ENCODE measurements around the gene USP9Y.

USP9Y gene

GRCh38 chrY:12846793-12847192 is 145.8 kb downstream of the USP9Y start:
- Histone ChIP-seq H2AK5ac (ENCODE audit: low read length) (no peak overlapping the region), H3K79me1 (ENCODE audit: low read length) (no peaks in the 10 kb centered on the region), H3K79me2 (ENCODE audit: control insufficient read depth, insufficient read depth, low read length, poor library complexity) (no peaks in the 10 kb centered on the region), H3K4me2 (ENCODE audit: low read length) (no peak overlapping the region), H3K4me1 (ENCODE audit: control insufficient read depth in 1 of 2, insufficient read depth in 2 of 2, low read length in 2 of 2) (no peaks in the 10 kb centered on the region), H3K9me3 (ENCODE audit: insufficient read depth, low read depth, low read length) (no peaks in the 10 kb centered on the region), H3K4ac (ENCODE audit: low read depth, low read length) (no peak overlapping the region), H4K12ac (ENCODE audit: low read depth, low read length) (no peak overlapping the region), H3K18ac (ENCODE audit: low read length) (no peak overlapping the region), H4K91ac (ENCODE audit: low read depth, low read length) (no peak overlapping the region), H3K27me3 (ENCODE audit: insufficient read depth, low read length) (no peaks in the 10 kb centered on the region), H3K27ac (ENCODE audit: low read depth, low read length) (no peak overlapping the region), H3K14ac (ENCODE audit: low read length) (no peak overlapping the region), H3K23ac (ENCODE audit: low read length) (no peak overlapping the region), H2BK12ac (ENCODE audit: low read length) (no peak overlapping the region), H3K36me3 (ENCODE audit: control insufficient read depth in 1 of 2, insufficient read depth in 2 of 2, low read length in 2 of 2) (peaks cover 0 to 2% of the 10 kb centered on the region in 2 experiments), H4K8ac (ENCODE audit: low read depth, low read length) (no peak overlapping the region), H3K4me3 (ENCODE audit: low read depth, low read length) (no peak overlapping the region), H2BK120ac (ENCODE audit: insufficient read depth, low read length, poor library complexity) (no peak overlapping the region), H2AFZ (ENCODE audit: insufficient read depth, low read length, poor library complexity) (no peak overlapping the region), H2BK5ac (ENCODE audit: low read depth, low read length, poor library complexity) (no peak overlapping the region), H3K9ac (ENCODE audit: low read length) (no peak overlapping the region)
- DNase-seq, result no peak
- WGBS (ENCODE audit: extremely low coverage, insufficient coverage, insufficient read length), result no CpG with 5 or more reads among the region's 3 CpGs

- Histone ChIP-seq H2AFZ (ENCODE audit: insufficient read depth, low read length, poor library complexity) (no peak overlapping the region), H3K4ac (ENCODE audit: low read depth, low read length) (no peak overlapping the region), H2BK12ac (ENCODE audit: low read length) (no peak overlapping the region), H3K36me3 (ENCODE audit: control insufficient read depth in 1 of 2, insufficient read depth in 2 of 2, low read length in 2 of 2) (peaks cover 7 to 10% of the 10 kb centered on the region in 2 experiments), H3K27ac (ENCODE audit: low read depth, low read length) (no peak overlapping the region), H3K79me1 (ENCODE audit: low read length) (no peaks in the 10 kb centered on the region), H3K14ac (ENCODE audit: low read length) (no peak overlapping the region), H3K9me3 (ENCODE audit: insufficient read depth, low read depth, low read length) (no peaks in the 10 kb centered on the region), H3K27me3 (ENCODE audit: insufficient read depth, low read length) (no peaks in the 10 kb centered on the region), H3K23ac (ENCODE audit: low read length) (no peak overlapping the region), H3K79me2 (ENCODE audit: control insufficient read depth, insufficient read depth, low read length, poor library complexity) (no peaks in the 10 kb centered on the region), H3K18ac (ENCODE audit: low read length) (no peak overlapping the region), H2AK5ac (ENCODE audit: low read length) (no peak overlapping the region), H3K9ac (ENCODE audit: low read length) (no peak overlapping the region), H3K4me3 (ENCODE audit: low read depth, low read length) (no peak overlapping the region), H4K8ac (ENCODE audit: low read depth, low read length) (no peak overlapping the region), H2BK5ac (ENCODE audit: low read depth, low read length, poor library complexity) (no peak overlapping the region), H2BK120ac (ENCODE audit: insufficient read depth, low read length, poor library complexity) (no peak overlapping the region), H3K4me1 (ENCODE audit: control insufficient read depth in 1 of 2, insufficient read depth in 2 of 2, low read length in 2 of 2) (no peaks in the 10 kb centered on the region), H3K4me2 (ENCODE audit: low read length) (no peak overlapping the region), H4K91ac (ENCODE audit: low read depth, low read length) (no peak overlapping the region), H4K12ac (ENCODE audit: low read depth, low read length) (no peak overlapping the region)
- DNase-seq, result no peak
These were observed 154.8 kb downstream of the USP9Y start for GRCh38 chrY:12855791-12856275.

GRCh38 chrY:12867960-12868359 is 166.9 kb downstream of the USP9Y start:
- Histone ChIP-seq H4K12ac (ENCODE audit: low read depth, low read length) (no peak overlapping the region), H3K4me3 (ENCODE audit: low read depth, low read length) (no peak overlapping the region), H4K91ac (ENCODE audit: low read depth, low read length) (no peak overlapping the region), H2BK120ac (ENCODE audit: insufficient read depth, low read length, poor library complexity) (no peak overlapping the region), H2BK5ac (ENCODE audit: low read depth, low read length, poor library complexity) (no peak overlapping the region), H2AFZ (ENCODE audit: insufficient read depth, low read length, poor library complexity) (no peak overlapping the region), H2BK12ac (ENCODE audit: low read length) (no peak overlapping the region), H3K4ac (ENCODE audit: low read depth, low read length) (no peak overlapping the region), H2AK5ac (ENCODE audit: low read length) (no peak overlapping the region), H3K14ac (ENCODE audit: low read length) (no peak overlapping the region), H3K27ac (ENCODE audit: low read depth, low read length) (no peak overlapping the region), H3K4me1 (ENCODE audit: control insufficient read depth in 1 of 2, insufficient read depth in 2 of 2, low read length in 2 of 2) (no peaks in the 10 kb centered on the region), H3K27me3 (ENCODE audit: insufficient read depth, low read length) (no peaks in the 10 kb centered on the region), H3K18ac (ENCODE audit: low read length) (no peak overlapping the region), H3K4me2 (ENCODE audit: low read length) (no peak overlapping the region), H3K9ac (ENCODE audit: low read length) (no peak overlapping the region), H3K79me2 (ENCODE audit: control insufficient read depth, insufficient read depth, low read length, poor library complexity) (no peaks in the 10 kb centered on the region), H3K23ac (ENCODE audit: low read length) (no peak overlapping the region), H3K79me1 (ENCODE audit: low read length) (no peaks in the 10 kb centered on the region), H3K36me3 (ENCODE audit: control insufficient read depth in 1 of 2, insufficient read depth in 2 of 2, low read length in 2 of 2) (no peaks in the 10 kb centered on the region), H4K8ac (ENCODE audit: low read depth, low read length) (no peak overlapping the region), H3K9me3 (ENCODE audit: insufficient read depth, low read depth, low read length) (no peaks in the 10 kb centered on the region)
- no CpG with 5 or more reads among the region's 2 CpGs for WGBS (ENCODE audit: extremely low coverage, insufficient coverage, insufficient read length)
- no peak for DNase-seq

GRCh38 chrY:12896973-12897372 is 195.9 kb downstream of the USP9Y start:
- no peaks in the 10 kb centered on the region for H3K79me1 ChIP-seq (ENCODE audit: low read length)
- H3K36me3 ChIP-seq (ENCODE audit: control insufficient read depth in 1 of 2, insufficient read depth in 2 of 2, low read length in 2 of 2), result no peaks in the 10 kb centered on the region
- DNase-seq, result no peak
- H2BK120ac ChIP-seq (ENCODE audit: insufficient read depth, low read length, poor library complexity), result no peak overlapping the region
- H2AFZ ChIP-seq (ENCODE audit: insufficient read depth, low read length, poor library complexity), result no peak overlapping the region
- no peak overlapping the region for H3K9ac ChIP-seq (ENCODE audit: low read length)
- H4K8ac ChIP-seq (ENCODE audit: low read depth, low read length), result no peak overlapping the region
- no peak overlapping the region for H3K27ac ChIP-seq (ENCODE audit: low read depth, low read length)
- no peak overlapping the region for H2AK5ac ChIP-seq (ENCODE audit: low read length)
- no peaks in the 10 kb centered on the region for H3K79me2 ChIP-seq (ENCODE audit: control insufficient read depth, insufficient read depth, low read length, poor library complexity)
- H3K14ac ChIP-seq (ENCODE audit: low read length), result no peak overlapping the region
- no peak overlapping the region for H2BK12ac ChIP-seq (ENCODE audit: low read length)
- H3K4me1 ChIP-seq (ENCODE audit: control insufficient read depth in 1 of 2, insufficient read depth in 2 of 2, low read length in 2 of 2), result no peaks in the 10 kb centered on the region
- H4K91ac ChIP-seq (ENCODE audit: low read depth, low read length), result no peak overlapping the region
- no peak overlapping the region for H3K4me3 ChIP-seq (ENCODE audit: low read depth, low read length)
- no peak overlapping the region for H3K4ac ChIP-seq (ENCODE audit: low read depth, low read length)
- H2BK5ac ChIP-seq (ENCODE audit: low read depth, low read length, poor library complexity), result no peak overlapping the region
- H3K18ac ChIP-seq (ENCODE audit: low read length), result no peak overlapping the region
- H4K12ac ChIP-seq (ENCODE audit: low read depth, low read length), result no peak overlapping the region
- H3K23ac ChIP-seq (ENCODE audit: low read length), result no peak overlapping the region
- no peak overlapping the region for H3K4me2 ChIP-seq (ENCODE audit: low read length)
- no peaks in the 10 kb centered on the region for H3K9me3 ChIP-seq (ENCODE audit: insufficient read depth, low read depth, low read length)
- no peaks in the 10 kb centered on the region for H3K27me3 ChIP-seq (ENCODE audit: insufficient read depth, low read length)
